ENCODE results near the gene TEX22.

- TF ChIP-seq FOXM1 (IDR thresholded peaks at IDR 0.05; ENCODE audit: borderline replicate concordance, low read depth), result no peak
- no peak for TF ChIP-seq TEAD4 (IDR thresholded peaks at IDR 0.05)
- TF ChIP-seq EP300 (IDR thresholded peaks at IDR 0.05; ENCODE audit: borderline replicate concordance), result no peak
- no peak for TF ChIP-seq TCF12 (IDR thresholded peaks at IDR 0.05; ENCODE audit: low read depth)
- no peak for TF ChIP-seq CEBPB (IDR thresholded peaks at IDR 0.05)
- no peak for TF ChIP-seq TAF1 (IDR thresholded peaks at IDR 0.05; ENCODE audit: low read depth)
- no peak for TF ChIP-seq EGR1 (IDR thresholded peaks at IDR 0.05)
- TF ChIP-seq MAX (IDR thresholded peaks at IDR 0.05), result no peak
Observed at GRCh38 chr14:105412771-105413543, 14.6 kb downstream of the TEX22 start.
